Nephron (organoid): ENCODE results near the gene INAVA.

Experiments
- H3K27ac Mint-ChIP-seq, 3 experiments: 2 replicates each; pipeline ENCODE4 v1.8.0; 2020; ENCODE audit warnings: mixed read lengths in 3 of 3, mild to moderate bottlenecking in 2 of 3, moderate library complexity in 1 of 3
- H3K27me3 Mint-ChIP-seq: 2 replicates; pipeline ENCODE4 v1.8.0; 2021; ENCODE audit warnings: low read depth, mild to moderate bottlenecking, moderate library complexity, mixed read lengths
- H3K36me3 Mint-ChIP-seq: 2 replicates; pipeline ENCODE4 v1.8.0; 2020; ENCODE audit warnings: low read depth, mixed read lengths
- H3K4me1 Mint-ChIP-seq: 2 replicates; pipeline ENCODE4 v1.8.0; 2020; ENCODE audit warnings: mixed read lengths
- H3K4me3 Mint-ChIP-seq, 3 experiments: 2 replicates each; pipeline ENCODE4 v1.8.0; 2020; ENCODE audit warnings: mild to moderate bottlenecking in 3 of 3, mixed read lengths in 3 of 3, moderate library complexity in 2 of 3
- H3K9me3 Mint-ChIP-seq: 2 replicates; pipeline ENCODE4 v1.8.0; 2020; ENCODE audit warnings: mixed read lengths
- CTCF ChIP-seq, 3 experiments: fragments of 200-600 bp; sonication (generic); IDR thresholded peaks; one replicate each; pipeline ENCODE4 v1.5.0; 2021; ENCODE audit warnings: antibody characterized with exemption in 3 of 3; ENCODE audit not compliant: unreplicated experiment in 3 of 3

Gene INAVA

GRCh38 chr1:200916152-200916551 lies 21.5 kb downstream of the INAVA start:
- Mint-ChIP-seq H3K4me1 (no peaks in the 10 kb centered on the region), H3K27ac (no peak overlapping the region), H3K27me3 (peaks cover 3% of the 10 kb centered on the region), H3K9me3 (no peaks in the 10 kb centered on the region), H3K4me3 (no peak overlapping the region), H3K36me3 (peaks cover 23% of the 10 kb centered on the region)
- TF ChIP-seq CTCF (IDR thresholded peaks at IDR 0.05; ENCODE audit: unreplicated experiment in 3 of 3): no peak

- Mint-ChIP-seq H3K36me3 (peaks cover 20% of the 10 kb centered on the region), H3K4me1 (no peaks in the 10 kb centered on the region), H3K4me3 (no peak overlapping the region), H3K27ac (no peak overlapping the region), H3K9me3 (no peaks in the 10 kb centered on the region), H3K27me3 (no peaks in the 10 kb centered on the region)
- TF ChIP-seq CTCF (IDR thresholded peaks at IDR 0.05; ENCODE audit: unreplicated experiment in 3 of 3): no peak
These were observed 22.0 kb downstream of the INAVA start for GRCh38 chr1:200916681-200917080.

- no peak overlapping the region for H3K4me3 Mint-ChIP-seq
- TF ChIP-seq CTCF (IDR thresholded peaks at IDR 0.05; ENCODE audit: unreplicated experiment in 3 of 3): no peak
- H3K27me3 Mint-ChIP-seq: no peaks in the 10 kb centered on the region
- H3K4me1 Mint-ChIP-seq: no peaks in the 10 kb centered on the region
- H3K9me3 Mint-ChIP-seq: no peaks in the 10 kb centered on the region
- peak overlapping the region in 1 of 3 experiments; percentile 30 for H3K27ac Mint-ChIP-seq
- H3K36me3 Mint-ChIP-seq: peaks cover 17% of the 10 kb centered on the region
These were observed 22.7 kb downstream of the INAVA start for GRCh38 chr1:200917291-200917817.

- Mint-ChIP-seq H3K27me3 (no peaks in the 10 kb centered on the region), H3K36me3 (peaks cover 10% of the 10 kb centered on the region), H3K27ac (no peak overlapping the region), H3K4me1 (no peaks in the 10 kb centered on the region), H3K4me3 (no peak overlapping the region), H3K9me3 (no peaks in the 10 kb centered on the region)
- TF ChIP-seq CTCF (IDR thresholded peaks at IDR 0.05; ENCODE audit: unreplicated experiment in 3 of 3): no peak
These were observed 23.3 kb downstream of the INAVA start for GRCh38 chr1:200918006-200918405.

GRCh38 chr1:200919386-200919785 lies 24.7 kb downstream of the INAVA start:
- Mint-ChIP-seq H3K9me3 (no peaks in the 10 kb centered on the region), H3K27me3 (no peaks in the 10 kb centered on the region), H3K4me1 (no peaks in the 10 kb centered on the region), H3K27ac (no peak overlapping the region), H3K4me3 (no peak overlapping the region), H3K36me3 (no peaks in the 10 kb centered on the region)
- no peak for TF ChIP-seq CTCF (IDR thresholded peaks at IDR 0.05; ENCODE audit: unreplicated experiment in 3 of 3)

- peaks cover 3% of the 10 kb centered on the region for H3K27me3 Mint-ChIP-seq
- H3K36me3 Mint-ChIP-seq: no peaks in the 10 kb centered on the region
- no peak overlapping the region for H3K27ac Mint-ChIP-seq
- no peaks in the 10 kb centered on the region for H3K9me3 Mint-ChIP-seq
- no peaks in the 10 kb centered on the region for H3K4me1 Mint-ChIP-seq
- TF ChIP-seq CTCF (IDR thresholded peaks at IDR 0.05; ENCODE audit: unreplicated experiment in 3 of 3): no peak
- no peak overlapping the region for H3K4me3 Mint-ChIP-seq
These were observed 26.9 kb downstream of the INAVA start for GRCh38 chr1:200921571-200922110.
